BJ (cell line): ENCODE results near the gene C1QTNF12. TPM values are rescaled to one million over a fixed set of nuclear protein-coding genes. Genes with fewer than 3 reads are reported as not detected.

ENCODE experiments used
- CTCF ChIA-PET: fragments of 350-600 bp; formaldehyde crosslinking; extraction: SDS; loops from one replicate; lab custom pipeline; 2021; ENCODE audit warnings: antibody characterized with exemption, inconsistent platforms; lab: Yijun Ruan, JAX
- POLR2A ChIA-PET: fragments of 300-600 bp; sonication (Branson Sonifier 250); formaldehyde crosslinking; extraction: SDS; loops from one replicate; lab custom pipeline; 2021; ENCODE audit warnings: antibody characterized with exemption; lab: Charles Lee
- DNase-seq: peaks from one replicate; pipeline ENCODE4 v3.0.0-alpha.2; 2011; ENCODE audit warnings: low read depth
- H3K27me3 ChIP-seq: 2 replicates; pipeline ENCODE4 v1.6.0; 2011; ENCODE audit warnings: low read length; ENCODE audit not compliant: control insufficient read depth, insufficient read depth
- H3K36me3 ChIP-seq: 2 replicates; pipeline ENCODE4 v1.5.1; 2011; ENCODE audit warnings: low read length; ENCODE audit not compliant: control insufficient read depth, insufficient read depth
- H3K4me3 ChIP-seq: 2 replicates; pipeline ENCODE4 v1.5.1; 2011; ENCODE audit warnings: low read depth, mild to moderate bottlenecking, control low read depth, low read length
- polyA plus RNA-seq: library from polyadenylated mRNA; depleted of rRNA; stranded (reverse); fragments of >200 nt; gene quantifications from 2 replicates; pipeline ENCODE4 v1.2.3, GENCODE V29; 2011
- TF ChIP-seq, protein P1 (sequence below): IDR thresholded peaks from 2 replicates; pipeline ENCODE4 v1.5.1; 2011; ENCODE audit warnings: low read depth, mild to moderate bottlenecking, control low read depth, inconsistent platforms, low read length, moderate library complexity; ENCODE audit not compliant: insufficient read depth

C1QTNF12 gene
- polyA plus RNA-seq, 1 experiment: 0.42 TPM

DNA sequence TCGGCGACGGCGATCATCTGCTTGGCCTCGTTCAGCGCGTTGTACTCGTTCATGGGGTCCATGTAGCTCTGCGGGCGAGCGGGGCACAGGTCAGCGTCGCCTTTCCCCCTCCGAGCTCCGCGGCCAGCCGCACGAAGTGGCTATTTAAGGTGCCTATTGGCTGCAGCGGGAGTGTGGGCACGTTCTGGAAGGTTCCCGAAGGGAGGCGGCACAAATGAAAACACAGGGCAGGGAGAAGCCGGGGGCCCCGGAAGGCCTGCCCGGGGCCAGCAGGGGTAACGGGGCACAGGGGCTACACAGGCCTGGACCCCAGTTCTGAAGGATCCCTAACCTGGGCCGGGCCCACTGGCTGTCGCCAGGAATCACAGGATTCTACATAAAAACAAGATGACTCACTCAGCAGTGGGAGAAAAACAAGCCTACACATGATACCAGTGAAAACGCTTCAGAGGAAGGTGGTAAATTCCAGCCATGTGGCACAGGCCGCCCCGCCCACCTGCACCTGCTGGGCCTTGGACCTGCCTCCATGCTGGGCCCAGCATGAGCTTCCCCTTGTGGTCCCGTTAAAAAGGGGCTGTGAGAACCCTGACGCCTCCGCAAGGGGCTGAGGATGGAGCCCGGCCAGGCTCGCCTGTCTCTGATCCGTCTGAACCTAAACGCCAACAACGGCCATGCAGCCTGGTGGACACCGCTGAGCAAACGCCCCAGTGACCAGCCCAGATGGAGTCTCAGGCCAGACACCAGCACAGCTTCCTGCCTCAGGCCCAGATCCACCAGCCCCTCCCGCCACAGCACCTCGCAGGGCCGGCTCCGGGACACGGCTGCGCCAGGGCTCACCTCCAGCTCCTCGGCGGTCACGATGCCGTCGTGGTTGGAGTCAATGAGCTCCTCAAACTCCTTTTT, 28.6 kb downstream of the C1QTNF12 start:
- ChIA-PET CTCF (interaction anchor here (1.0 kb wide), 2 partner anchors 8 to 96 kb away, joined by 3 to 4 read pairs; no protein-coding TSS in a partner anchor), POLR2A (no interaction called here)
- H3K4me3 ChIP-seq: no peak overlapping the region
- DNase-seq: no peak
- TF ChIP-seq, protein P1, sequence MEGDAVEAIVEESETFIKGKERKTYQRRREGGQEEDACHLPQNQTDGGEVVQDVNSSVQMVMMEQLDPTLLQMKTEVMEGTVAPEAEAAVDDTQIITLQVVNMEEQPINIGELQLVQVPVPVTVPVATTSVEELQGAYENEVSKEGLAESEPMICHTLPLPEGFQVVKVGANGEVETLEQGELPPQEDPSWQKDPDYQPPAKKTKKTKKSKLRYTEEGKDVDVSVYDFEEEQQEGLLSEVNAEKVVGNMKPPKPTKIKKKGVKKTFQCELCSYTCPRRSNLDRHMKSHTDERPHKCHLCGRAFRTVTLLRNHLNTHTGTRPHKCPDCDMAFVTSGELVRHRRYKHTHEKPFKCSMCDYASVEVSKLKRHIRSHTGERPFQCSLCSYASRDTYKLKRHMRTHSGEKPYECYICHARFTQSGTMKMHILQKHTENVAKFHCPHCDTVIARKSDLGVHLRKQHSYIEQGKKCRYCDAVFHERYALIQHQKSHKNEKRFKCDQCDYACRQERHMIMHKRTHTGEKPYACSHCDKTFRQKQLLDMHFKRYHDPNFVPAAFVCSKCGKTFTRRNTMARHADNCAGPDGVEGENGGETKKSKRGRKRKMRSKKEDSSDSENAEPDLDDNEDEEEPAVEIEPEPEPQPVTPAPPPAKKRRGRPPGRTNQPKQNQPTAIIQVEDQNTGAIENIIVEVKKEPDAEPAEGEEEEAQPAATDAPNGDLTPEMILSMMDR: no peak
- peaks cover 30% of the 10 kb centered on the region for H3K36me3 ChIP-seq
- H3K27me3 ChIP-seq: no peaks in the 10 kb centered on the region

- ChIA-PET CTCF (interaction anchor here (1.0 kb wide), 1 partner anchor 9 kb away, joined by 3 read pairs; no protein-coding TSS in a partner anchor), POLR2A (no interaction called here)
- H3K4me3 ChIP-seq: no peak overlapping the region
- DNase-seq: no peak
- peaks cover 22% of the 10 kb centered on the region for H3K36me3 ChIP-seq
- H3K27me3 ChIP-seq: no peaks in the 10 kb centered on the region
- TF ChIP-seq, protein P1: no peak
These were observed 29.5 kb downstream of the C1QTNF12 start for GRCh38 chr1:1216770-1217620.

DNA sequence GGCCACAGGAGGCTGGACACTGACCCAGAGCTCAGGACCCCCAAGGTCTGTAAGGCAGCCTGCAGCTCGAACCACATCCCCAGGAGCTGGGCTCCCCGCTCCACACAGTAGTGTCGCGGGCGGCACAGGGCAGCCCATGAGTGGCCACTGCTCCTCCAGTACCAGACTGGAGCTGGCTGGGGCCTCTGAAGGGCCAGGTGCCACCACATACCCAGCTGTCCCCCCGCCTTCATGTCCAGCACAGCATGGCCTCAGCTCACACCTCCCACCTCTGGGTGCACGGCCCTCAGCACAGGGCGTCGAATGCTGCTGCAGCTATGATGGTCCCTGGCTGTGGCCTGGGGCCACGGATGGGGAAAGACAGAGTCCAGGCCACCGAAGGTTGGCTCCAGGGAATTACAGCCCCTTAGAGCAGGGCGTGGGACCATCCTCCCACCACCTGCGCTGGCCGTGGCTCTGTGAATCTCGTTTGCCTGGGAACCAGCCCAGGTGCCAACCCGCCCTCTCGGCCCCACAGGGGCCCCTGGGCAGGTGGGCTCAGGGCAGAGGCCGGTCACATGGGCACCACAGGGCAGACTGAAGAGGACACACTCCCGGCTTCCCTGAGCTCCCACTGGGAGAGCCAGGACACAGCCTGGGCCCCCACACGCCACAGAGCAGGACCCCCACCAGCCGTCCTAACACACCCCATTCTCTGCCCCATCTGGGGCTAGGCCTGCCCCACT, 30.5 kb downstream of the C1QTNF12 start:
- DNase-seq: no peak
- Histone ChIP-seq H3K4me3 (no peak overlapping the region), H3K27me3 (no peaks in the 10 kb centered on the region), H3K36me3 (peaks cover 21% of the 10 kb centered on the region)
- TF ChIP-seq, protein P1: no peak
- CTCF ChIA-PET: interaction anchor here (1.8 kb wide), 1 partner anchor 94 kb away, joined by 7 read pairs; no protein-coding TSS in a partner anchor
- POLR2A ChIA-PET: no interaction called here

DNA sequence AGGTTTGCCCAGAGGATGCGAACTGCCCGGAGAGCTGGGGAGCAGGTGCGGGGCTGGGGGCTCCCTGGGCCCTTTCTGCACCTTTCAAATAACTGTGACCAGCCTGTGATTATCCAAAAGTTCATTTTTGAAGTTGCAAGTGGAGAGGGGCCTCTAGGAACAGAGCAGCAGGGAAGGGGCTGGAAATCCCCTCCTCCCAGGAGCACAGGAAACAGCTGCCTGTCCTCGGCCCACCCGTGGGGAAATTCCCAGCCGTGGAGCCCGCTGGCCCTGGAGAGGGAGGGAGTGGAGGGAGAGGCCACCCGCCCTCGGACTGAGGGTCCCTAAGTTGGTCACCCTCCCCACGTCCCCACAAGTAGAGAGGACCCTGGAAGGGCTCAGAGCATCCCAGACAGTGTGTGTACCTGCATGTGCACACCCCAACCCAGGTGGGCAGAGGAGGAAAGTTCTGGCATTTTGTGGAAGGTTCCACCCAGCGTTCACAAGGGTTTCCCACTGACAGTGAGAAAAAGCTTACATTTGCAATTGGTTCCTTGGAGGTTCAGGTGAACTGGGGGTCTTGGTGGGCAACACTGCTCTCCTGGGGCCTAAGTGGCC, 31.3 kb downstream of the C1QTNF12 start:
- no peak for DNase-seq
- ChIA-PET POLR2A (no interaction called here), CTCF (interaction anchor here (1.8 kb wide), 1 partner anchor 93 kb away, joined by 7 read pairs; no protein-coding TSS in a partner anchor)
- Histone ChIP-seq H3K27me3 (no peaks in the 10 kb centered on the region), H3K36me3 (peaks cover 18% of the 10 kb centered on the region), H3K4me3 (no peak overlapping the region)
- TF ChIP-seq, protein P1: no peak
